DMS153 treated with DMSO at 0.1 percent for 48 hours (cell line): ENCODE results near the gene MATK.

Experiments
- DNase-seq: peaks from one replicate; lab custom pipeline; 2025; ENCODE audit not compliant: unreplicated experiment; lab: John Stamatoyannopoulos, UW

MATK gene

DNA sequence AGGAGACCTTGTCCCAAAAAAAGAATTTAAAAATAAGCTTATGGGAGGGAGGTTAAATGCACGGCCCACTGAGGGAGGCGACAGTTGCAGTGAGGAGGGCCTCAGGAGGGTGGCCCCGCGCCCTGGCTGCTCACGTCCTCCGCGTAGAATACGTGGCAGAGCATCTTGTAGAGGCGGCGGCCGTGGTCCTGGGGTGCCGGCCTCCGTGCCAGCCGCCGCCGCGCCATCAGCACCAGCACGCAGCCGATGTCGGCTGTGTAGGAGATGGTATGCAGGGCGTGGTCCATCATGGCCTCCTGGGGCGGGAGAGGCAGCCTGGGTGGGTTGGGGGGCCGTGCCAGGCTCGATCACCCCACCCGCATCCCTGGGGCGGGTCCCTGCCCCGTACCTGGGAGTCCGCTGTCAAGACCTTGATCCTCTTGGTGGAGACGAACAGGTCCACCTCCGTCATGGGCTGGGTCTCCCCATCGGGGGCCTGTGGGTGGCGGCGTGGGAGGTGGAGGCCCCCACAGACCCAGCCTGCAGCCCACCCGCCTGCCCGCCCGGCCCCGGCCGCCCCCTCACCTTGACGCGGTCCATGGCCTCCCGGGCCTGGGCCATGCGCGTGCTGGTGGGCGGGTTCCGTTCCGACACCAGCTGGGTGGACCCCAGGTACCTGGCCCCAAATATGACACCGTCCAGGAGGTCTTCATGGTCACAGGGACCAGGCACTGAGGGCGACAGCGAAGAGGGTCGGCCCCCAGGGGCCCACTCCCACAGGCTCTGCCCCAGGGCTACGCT is 32.4 kb downstream of the MATK start:
- no peak for DNase-seq

DNA sequence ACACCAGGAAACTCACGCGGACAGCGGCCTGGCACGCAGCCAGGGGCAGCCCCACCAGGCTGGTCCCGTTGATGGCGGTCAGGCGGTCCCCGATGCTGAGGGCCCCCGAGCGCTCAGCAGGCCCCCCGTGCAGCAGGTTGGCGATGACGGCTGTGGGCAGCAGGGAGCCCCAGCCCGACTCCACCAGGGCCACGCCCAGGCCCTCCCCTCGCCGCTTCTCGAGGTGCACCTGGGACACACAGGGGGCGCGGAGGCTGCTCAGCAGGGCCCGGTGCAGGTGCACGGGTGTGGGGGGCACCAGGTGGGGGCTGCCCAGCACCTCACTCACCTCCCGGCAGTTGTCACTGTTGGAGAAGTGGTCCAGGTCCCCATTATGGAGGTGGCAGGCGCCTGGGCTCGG is 33.7 kb downstream of the MATK start:
- DNase-seq = no peak

DNA sequence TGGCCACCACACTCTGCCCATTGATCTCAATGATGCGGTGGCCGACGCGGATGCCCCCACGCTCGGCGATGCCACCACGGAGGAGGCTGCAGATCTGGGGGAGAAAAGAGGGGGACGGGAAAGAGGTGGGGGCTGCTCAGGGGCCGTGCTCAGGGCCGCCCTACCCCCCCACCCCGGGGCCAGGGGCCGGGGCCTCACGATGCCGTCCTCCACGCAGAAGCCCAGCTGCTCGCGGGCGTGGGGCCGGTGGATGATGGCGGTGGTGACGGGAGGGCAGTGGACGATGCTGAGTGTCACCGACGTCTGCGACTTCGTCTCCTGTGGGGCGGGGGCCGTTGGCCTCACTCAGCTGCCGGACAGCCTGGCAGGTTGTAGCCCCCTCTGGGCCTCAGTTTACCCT is 34.9 kb downstream of the MATK start:
- DNase-seq = no peak

DNA sequence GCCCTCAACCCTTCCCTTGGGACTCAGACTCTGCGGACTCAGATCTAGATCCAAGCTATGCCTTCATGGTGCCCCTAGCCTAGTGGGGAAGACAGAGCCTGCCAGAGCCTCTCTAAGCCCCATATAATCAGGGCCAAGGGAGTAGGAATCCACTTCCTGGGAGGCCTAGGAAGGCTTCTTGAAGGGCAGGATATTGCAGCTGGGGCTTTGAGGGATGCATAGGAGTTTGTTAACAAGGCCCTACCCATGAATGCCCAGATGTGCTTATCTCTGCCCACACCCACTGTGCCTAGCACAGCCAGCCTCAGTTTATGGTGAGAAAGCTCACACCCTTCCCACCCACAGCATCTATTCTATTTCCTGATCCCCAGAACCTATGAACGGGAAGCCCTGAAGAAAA is 36.0 kb downstream of the MATK start:
- DNase-seq = no peak

DNA sequence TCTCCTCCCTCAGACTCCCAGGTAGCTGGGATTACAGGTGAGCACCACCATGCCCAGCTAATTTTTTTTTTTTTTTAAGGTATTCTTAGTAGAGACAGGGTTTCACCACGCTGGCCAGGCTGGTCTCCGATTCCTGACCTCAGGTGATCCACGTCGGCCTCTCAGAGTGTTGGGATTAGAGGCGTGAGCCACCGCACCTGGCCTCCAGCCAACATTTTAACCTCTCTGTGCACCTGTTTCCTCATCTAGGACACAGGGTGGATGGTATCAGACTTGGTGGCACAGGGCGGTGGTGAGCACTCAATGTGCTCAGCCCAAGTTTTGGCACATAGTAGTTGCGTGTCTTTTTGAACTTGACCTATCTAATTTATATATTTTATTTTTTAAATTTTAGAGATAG is 37.2 kb downstream of the MATK start:
- no peak for DNase-seq

DNA sequence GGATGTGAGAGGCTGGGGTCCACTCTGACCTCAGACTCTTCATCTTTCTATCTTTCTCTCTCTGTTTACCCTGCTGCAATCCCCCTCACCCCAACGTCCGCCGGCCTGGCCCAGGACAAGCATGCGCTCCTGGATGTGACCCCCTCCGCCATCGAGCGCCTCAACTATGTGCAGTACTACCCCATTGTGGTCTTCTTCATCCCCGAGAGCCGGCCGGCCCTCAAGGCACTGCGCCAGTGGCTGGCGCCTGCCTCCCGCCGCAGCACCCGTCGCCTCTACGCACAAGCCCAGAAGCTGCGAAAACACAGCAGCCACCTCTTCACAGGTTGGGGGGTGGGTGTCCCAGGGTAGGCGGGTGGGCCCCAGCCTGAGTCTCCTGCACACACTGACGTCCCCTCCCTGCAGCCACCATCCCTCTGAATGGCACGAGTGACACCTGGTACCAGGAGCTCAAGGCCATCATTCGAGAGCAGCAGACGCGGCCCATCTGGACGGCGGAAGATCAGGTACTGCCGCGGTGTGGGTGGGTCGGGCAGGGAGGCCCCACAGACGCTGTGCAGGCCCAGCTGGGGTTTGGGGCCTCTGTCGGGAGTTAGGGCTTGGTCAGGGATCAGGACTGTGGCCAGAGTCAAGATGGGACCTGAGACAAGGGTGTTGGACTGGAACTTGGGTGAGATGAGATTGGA is 39.7 kb downstream of the MATK start:
- no peak for DNase-seq

DNA sequence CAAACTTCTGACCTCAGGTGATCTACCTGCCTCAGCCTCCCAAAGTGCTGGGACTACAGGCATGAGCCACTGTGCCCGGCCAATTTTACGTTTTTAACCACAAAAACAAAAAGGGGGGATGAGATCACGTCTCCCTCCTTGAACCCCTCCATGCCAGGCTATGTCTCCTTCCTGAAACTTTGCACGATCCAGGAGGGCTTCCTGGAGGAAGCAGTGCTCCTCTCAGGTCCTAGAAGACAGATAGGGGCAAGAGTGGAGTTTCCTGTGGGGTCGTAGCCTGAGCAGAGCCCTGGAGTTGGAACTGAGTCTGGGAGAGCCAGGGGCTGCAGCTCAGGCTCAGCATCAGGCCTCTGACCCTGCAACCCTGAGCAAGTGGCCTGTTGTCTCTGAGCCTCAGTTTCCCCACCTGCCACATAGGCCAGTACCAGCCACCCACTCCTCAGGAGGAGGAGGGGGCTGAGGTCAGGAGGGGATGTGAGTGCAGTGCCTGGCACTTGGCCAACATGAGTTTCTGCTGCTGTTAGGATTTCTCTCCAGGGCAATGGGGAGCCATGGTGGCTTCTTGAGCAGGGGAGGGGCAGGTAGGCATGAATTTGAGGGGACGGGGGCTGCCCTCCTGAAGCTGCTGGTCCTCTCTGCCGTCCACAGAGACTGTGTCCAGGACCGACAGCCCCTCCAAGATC is 40.7 kb downstream of the MATK start:
- DNase-seq = no peak

DNA sequence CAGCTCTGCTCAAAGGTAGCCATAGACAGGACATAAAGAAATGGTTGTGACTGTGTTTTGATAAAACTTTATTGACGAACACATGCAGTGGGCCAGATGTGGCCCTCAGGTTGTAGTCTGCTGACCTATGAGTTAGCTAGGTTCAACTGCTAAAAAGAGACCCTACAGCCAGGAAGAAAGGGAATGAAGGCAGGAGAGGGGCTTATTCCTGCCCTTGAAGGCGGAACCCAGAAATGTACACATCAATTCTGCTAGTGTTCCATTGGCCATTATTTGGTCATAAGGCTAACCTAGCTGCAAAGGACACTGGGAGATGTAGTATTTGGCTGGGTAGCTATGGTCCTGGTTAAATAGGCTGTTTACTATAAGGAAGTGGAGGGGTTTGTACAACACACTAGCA is 42.7 kb downstream of the MATK start:
- no peak for DNase-seq

DNA sequence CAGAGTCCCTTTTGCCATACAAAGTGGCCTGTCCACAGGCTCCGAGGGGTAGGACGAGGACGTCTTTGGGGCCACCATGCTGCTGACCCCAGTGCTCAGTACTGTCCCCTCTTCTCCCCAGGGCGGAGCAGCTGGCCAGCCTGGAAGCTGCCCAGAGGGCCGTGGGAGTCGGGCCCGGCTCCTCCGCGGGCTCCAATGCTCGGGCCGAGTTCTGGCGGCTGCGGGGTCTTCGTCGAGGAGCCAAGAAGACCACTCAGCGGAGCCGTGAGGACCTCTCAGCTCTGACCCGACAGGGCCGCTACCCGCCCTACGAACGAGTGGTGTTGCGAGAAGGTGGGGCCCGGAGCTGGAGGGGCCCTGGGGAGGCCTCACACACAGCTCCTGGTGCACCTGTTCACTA is 45.8 kb downstream of the MATK start:
- DNase-seq = no peak

DNA sequence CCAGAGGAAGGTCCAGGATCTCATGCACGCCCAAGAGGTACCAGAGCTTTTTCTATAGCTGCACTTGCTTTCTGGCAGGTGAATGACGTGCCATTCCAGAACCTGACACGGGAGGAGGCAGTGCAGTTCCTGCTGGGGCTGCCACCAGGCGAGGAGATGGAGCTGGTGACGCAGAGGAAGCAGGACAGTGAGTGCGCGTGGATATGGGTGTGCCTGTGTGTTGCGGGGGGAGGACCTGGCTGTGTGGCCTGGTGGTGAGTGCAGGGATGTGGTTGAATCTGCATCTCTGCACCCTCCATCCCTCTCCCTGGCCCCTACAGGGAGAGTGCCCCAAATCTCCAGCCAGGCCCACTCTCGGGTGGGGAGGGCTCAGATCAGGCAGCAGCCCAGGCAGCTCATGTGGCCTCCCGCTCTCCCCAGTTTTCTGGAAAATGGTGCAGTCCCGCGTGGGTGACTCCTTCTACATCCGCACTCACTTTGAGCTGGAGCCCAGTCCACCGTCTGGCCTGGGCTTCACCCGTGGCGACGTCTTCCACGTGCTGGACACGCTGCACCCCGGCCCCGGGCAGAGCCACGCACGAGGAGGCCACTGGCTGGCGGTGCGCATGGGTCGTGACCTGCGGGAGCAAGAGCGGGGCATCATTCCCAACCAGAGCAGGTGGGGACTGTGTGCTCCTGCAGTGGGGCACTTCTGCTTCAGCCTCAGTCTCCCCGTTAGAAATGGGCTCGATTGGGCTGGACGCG is 47.5 kb downstream of the MATK start:
- DNase-seq = no peak

DNA sequence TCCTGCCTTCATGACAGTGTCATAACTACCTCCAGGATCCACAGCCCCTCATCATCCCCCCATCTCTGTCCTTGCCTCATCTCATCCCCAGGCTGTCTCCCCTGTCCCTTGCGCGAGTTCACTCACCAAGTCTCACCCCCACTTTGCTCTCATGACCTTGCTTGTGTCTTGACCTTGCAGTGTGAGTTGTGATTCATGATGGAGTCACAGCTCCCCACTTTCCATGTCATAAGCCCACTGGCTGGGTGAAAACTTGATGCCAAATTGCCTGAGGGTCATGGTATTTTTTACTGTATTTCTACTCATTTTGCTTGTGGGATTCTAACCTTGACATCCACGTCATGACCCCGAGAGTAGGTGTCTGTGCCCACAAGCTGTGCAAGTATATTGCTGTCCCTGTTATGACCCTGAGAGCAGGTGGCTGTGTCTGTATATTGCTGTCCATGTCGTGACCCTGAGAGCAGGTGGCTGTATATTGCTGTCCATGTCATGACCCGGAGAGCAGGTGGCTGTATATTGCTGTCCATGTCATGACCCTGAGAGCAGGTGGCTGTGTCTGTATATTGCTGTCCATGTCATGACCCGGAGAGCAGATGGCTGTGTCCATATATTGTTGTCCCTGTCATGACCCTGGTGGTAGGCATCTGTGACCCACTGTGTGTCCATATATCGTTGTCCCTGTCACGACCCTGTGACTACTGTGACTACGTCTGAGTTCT is 48.5 kb downstream of the MATK start:
- no peak for DNase-seq

DNA sequence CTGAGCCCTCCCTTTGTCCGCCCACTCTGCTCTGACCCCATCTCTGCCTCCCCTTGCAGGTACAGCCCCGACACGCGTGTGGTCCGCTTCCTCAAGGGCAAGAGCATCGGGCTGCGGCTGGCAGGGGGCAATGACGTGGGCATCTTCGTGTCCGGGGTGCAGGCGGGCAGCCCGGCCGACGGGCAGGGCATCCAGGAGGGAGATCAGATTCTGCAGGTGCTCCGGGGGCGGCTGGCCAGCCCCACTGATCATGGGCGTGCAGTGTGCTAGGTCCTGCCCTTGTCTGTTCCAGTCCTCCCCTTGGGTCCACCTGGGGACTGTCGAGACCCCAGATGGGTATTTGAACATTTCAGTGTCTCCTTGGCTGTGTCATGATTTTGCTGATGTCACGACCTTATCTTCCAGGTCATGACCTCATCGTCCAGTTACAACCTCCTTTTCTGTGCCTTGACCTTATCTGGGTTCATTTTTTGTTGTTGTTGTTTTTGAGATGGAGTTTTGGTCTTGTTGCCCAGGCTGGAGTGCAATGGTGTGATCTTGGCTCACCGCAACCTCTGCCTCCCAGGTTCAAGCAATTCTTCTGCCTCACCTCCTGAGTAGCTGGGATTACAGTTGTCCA is 50.0 kb downstream of the MATK start:
- DNase-seq = no peak

DNA sequence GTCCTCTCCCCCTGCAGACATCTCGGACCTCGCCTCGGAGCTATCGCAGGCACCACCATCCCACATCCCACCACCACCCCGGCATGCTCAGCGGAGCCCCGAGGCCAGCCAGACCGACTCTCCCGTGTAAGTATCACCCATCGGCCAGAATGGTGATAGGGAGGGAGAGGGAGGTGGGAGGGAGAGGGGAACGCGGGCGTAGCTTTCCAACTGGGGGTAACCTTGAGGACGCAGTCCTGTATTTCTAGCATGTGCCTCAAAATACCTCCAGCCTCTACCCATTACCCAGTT is 51.9 kb downstream of the MATK start:
- DNase-seq = no peak

DNA sequence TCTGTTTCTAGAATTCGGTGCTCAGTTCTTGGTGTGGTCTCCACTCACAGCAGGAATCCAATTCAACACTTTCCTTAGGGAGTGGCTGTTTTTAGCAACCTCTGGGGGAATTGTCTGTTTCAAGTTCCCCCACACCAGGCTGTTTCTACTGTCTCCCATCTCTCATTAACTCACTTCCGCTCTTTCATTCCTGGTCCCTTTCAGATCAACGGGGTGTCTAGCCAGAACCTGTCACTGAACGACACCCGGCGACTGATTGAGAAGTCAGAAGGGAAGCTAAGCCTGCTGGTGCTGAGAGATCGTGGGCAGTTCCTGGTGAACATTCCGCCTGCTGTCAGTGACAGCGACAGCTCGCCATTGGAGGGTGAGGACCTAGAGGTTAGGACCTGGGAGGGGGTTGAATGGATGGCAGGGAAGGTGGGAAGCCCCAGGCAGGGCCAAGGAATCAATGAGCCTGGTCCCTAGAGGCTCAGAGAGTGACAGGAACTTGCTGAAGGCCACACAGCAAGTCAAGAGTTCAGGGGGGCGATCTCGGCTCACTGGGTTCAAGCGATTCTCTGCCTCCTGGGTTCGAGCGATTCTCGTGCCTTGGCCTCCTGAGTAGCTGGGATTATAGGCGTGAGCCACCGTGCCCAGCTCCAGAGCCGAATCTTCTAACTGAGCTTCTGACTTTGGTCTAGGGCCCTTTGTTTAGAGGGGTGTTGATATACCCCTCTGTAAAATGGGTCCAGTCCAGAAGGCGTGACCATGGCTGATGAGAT is 52.5 kb downstream of the MATK start:
- no peak for DNase-seq

DNA sequence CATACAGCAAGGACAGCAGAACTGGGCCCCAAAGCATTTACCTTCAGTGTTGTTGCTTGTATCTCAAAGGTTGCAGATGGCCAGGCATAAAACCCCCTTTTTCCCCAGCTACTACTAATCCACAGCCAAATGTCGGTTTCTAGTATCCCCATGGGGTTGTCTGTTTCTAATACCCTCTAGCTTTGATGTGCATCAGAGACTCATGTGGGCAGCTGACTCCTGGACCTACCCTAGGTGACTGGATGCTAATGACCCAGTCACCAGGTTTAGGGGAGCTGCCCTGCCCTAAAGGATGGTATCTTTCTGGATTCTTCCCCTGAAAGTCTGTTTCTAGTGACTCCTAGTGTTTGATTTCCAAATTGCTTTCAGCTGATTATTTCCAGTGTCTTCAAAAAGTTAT is 54.1 kb downstream of the MATK start:
- no peak for DNase-seq

DNA sequence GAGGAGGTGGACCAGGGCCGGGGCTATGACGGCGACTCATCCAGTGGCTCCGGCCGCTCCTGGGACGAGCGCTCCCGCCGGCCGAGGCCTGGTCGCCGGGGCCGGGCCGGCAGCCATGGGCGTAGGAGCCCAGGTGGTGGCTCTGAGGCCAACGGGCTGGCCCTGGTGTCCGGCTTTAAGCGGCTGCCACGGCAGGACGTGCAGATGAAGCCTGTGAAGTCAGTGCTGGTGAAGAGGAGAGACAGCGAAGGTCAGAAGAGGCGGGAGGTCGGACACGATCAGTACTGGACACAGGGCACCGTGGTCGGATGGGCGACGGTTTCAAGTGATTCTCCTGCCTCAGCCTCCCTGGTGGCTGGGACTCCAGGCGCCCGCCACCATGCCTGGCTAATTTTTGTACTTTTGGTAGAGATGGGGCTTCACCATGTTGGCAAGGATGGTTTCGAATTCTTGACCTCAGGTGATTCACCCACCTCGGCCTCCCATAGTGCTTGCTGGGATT is 55.7 kb downstream of the MATK start:
- no peak for DNase-seq
